ENCODE results near the gene PAQR8. TPM values are rescaled to one million over a fixed set of nuclear protein-coding genes. Genes with fewer than 3 reads are reported as not detected.

The PAQR8 gene
- total and polyA plus RNA-seq, 2 of the 13 experiments (the other 11 are each of a cell fraction or from before 2014, with no cell fraction given) = 37.7 to 50.7 TPM

DNA sequence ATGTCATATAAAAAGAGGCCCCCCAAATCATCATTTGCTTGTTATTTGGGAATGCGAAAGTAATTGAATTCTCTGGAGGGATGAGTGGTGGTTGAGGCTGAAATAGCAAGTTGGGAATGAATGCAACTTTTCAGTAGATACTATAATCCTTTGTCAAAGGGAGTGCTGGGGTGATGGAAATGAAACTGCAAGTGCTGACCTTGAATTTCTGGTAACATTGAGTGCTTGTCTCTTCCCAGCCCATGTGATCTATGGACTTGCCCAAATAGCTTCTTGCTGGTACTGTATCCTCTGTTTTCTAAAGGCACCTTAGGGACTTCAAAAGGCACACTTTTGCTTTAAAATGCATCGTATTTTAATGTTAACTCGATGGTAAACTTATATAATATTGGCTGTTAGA is 14.8 kb downstream of the PAQR8 start (continued):
- TF ChIP-seq FOXA3 (CRISPR knock-in tag; IDR thresholded peaks at IDR 0.05) = peak; percentile 25; the same call in 1 of the 2 replicates
- TF ChIP-seq MEIS2 (CRISPR knock-in tag; IDR thresholded peaks at IDR 0.05) = no peak
- TF ChIP-seq ZSCAN5A (CRISPR knock-in tag; IDR thresholded peaks at IDR 0.05; ENCODE audit: borderline replicate concordance) = 0 out of 2 replicates have a peak, but pooled peaks have one; percentile 38
- TF ChIP-seq FOSL2 (CRISPR knock-in tag; IDR thresholded peaks at IDR 0.05) = peak; percentile 9; the same call in 1 of the 2 replicates
- TF ChIP-seq PATZ1 (CRISPR knock-in tag; IDR thresholded peaks at IDR 0.05) = 0 out of 2 replicates have a peak, but pooled peaks have one; percentile 11
- TF ChIP-seq, protein P1, sequence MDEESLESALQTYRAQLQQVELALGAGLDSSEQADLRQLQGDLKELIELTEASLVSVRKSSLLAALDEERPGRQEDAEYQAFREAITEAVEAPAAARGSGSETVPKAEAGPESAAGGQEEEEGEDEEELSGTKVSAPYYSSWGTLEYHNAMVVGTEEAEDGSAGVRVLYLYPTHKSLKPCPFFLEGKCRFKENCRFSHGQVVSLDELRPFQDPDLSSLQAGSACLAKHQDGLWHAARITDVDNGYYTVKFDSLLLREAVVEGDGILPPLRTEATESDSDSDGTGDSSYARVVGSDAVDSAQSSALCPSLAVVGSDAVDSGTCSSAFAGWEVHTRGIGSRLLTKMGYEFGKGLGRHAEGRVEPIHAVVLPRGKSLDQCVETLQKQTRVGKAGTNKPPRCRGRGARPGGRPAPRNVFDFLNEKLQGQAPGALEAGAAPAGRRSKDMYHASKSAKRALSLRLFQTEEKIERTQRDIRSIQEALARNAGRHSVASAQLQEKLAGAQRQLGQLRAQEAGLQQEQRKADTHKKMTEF (CRISPR knock-in tag; IDR thresholded peaks at IDR 0.05) = peak; percentile 63
- TF ChIP-seq TFE3 (CRISPR knock-in tag; IDR thresholded peaks at IDR 0.05) = peak; percentile 57
- no peak for TF ChIP-seq TERF1 (CRISPR knock-in tag; IDR thresholded peaks at IDR 0.05)
- no peak for TF ChIP-seq NCOA1 (CRISPR knock-in tag; IDR thresholded peaks at IDR 0.05)
- peak; percentile 45; the same call in 1 of the 2 replicates for TF ChIP-seq KDM5A (IDR thresholded peaks at IDR 0.05; ENCODE audit: borderline replicate concordance, low read length)
- TF ChIP-seq MXI1 (IDR thresholded peaks at IDR 0.05; ENCODE audit: borderline replicate concordance, low read depth, low read length) = no peak
- TF ChIP-seq, protein P2, sequence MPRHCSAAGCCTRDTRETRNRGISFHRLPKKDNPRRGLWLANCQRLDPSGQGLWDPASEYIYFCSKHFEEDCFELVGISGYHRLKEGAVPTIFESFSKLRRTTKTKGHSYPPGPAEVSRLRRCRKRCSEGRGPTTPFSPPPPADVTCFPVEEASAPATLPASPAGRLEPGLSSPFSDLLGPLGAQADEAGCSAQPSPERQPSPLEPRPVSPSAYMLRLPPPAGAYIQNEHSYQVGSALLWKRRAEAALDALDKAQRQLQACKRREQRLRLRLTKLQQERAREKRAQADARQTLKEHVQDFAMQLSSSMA (CRISPR knock-in tag; IDR thresholded peaks at IDR 0.05) = no peak
- peak; percentile 40; the same call in 1 of the 2 replicates for TF ChIP-seq ZSCAN9 (CRISPR knock-in tag; IDR thresholded peaks at IDR 0.05; ENCODE audit: borderline replicate concordance)
- no peak for TF ChIP-seq TAF1 (CRISPR knock-in tag; IDR thresholded peaks at IDR 0.05)
- TF ChIP-seq CEBPG (CRISPR knock-in tag; IDR thresholded peaks at IDR 0.05) = peak; percentile 47; the same call in 1 of the 2 replicates
- peak; percentile 53; the same call in 1 of the 2 replicates for TF ChIP-seq HMG20A (CRISPR knock-in tag; IDR thresholded peaks at IDR 0.05; ENCODE audit: borderline replicate concordance)
- TF ChIP-seq TARDBP (CRISPR knock-in tag; IDR thresholded peaks at IDR 0.05) = peak; percentile 56; the same call in 1 of the 2 replicates
